Stimulated activated naive CD8-positive, alpha-beta T cell treated with anti-CD3 and anti-CD28 coated beads, Interleukin-15, Interleukin-2, amounts not matched to agents 100 U/mL and 50 U/mL, for 24 hours (primary cell): Measurements from ENCODE around the gene MTG2.

Source experiments
- ATAC-seq: fragments of 150-1000 bp; cut with Tn5 transposase; one replicate; pipeline ENCODE4 v1.10.0; 2021
- DNase-seq: peaks from one replicate; pipeline ENCODE4 v3.0.0; 2021

Gene MTG2

GRCh38 chr20:62182469-62183425 lies at the start of gene MTG2:
MTG2 (plus strand) TSS chr20:62183028; CDS start chr20:62193421, 10,393 bp downstream.
- ATAC-seq (peak; percentile 96), DNase-seq (peak; percentile 95)

GRCh38 chr20:62133051-62133845 lies 49.6 kb upstream of the MTG2 start:
- ATAC-seq (no peak), DNase-seq (no peak)

- peak; percentile 19 for ATAC-seq
- no peak for DNase-seq
Measured at GRCh38 chr20:62133864-62134263, 49.0 kb upstream of the MTG2 start.

- no peak for DNase-seq
- ATAC-seq, result no peak
Measured at GRCh38 chr20:62134735-62135231, 48.0 kb upstream of the MTG2 start.

- DNase-seq, result no peak
- no peak for ATAC-seq
Measured at GRCh38 chr20:62135573-62136266, 47.1 kb upstream of the MTG2 start.

GRCh38 chr20:62136283-62137091 lies 46.3 kb upstream of the MTG2 start:
- DNase-seq, result peak; percentile 65
- ATAC-seq, result no peak

GRCh38 chr20:62137092-62137384 lies 45.8 kb upstream of the MTG2 start:
- DNase-seq (no peak), ATAC-seq (no peak)

- ATAC-seq, result no peak
Measured at GRCh38 chr20:62137478-62138203, 45.2 kb upstream of the MTG2 start.

GRCh38 chr20:62138204-62138543 lies 44.7 kb upstream of the MTG2 start:
- ATAC-seq (no peak), DNase-seq (no peak)

More at GRCh38 chr20:62137478-62138203, 45.2 kb upstream of the MTG2 start:
- DNase-seq, result no peak

GRCh38 chr20:62138912-62139311 lies 43.9 kb upstream of the MTG2 start:
- DNase-seq (no peak), ATAC-seq (no peak)

GRCh38 chr20:62139636-62140035 lies 43.2 kb upstream of the MTG2 start:
- no peak for ATAC-seq
- no peak for DNase-seq

GRCh38 chr20:62141043-62141396 lies 41.8 kb upstream of the MTG2 start:
- no peak for ATAC-seq

GRCh38 chr20:62141397-62142251 lies 41.2 kb upstream of the MTG2 start:
- DNase-seq (peak; percentile 52), ATAC-seq (peak; percentile 8)

More at GRCh38 chr20:62141043-62141396, 41.8 kb upstream of the MTG2 start:
- DNase-seq, result no peak

- ATAC-seq (peak; percentile 2), DNase-seq (peak; percentile 42)
Measured at GRCh38 chr20:62142252-62143080, 40.4 kb upstream of the MTG2 start.

- peak; percentile 87 for ATAC-seq
- DNase-seq, result peak; percentile 88
Measured at GRCh38 chr20:62143081-62143956, 39.5 kb upstream of the MTG2 start, which contains the start of the genes PSMA7 and SS18L1. PSMA7 (minus strand) TSS chr20:62143394; CDS start chr20:62143303, 91 bp downstream. SS18L1 (plus strand) TSS chr20:62143769; CDS start chr20:62143821, 52 bp downstream.

- peak; percentile 71 for DNase-seq
- peak; percentile 21 for ATAC-seq
Measured at GRCh38 chr20:62143957-62144825, 38.6 kb upstream of the MTG2 start.

GRCh38 chr20:62145688-62146018 lies 37.2 kb upstream of the MTG2 start:
- ATAC-seq (no peak), DNase-seq (no peak)
